GM12875 (cell line): Measurements from ENCODE around the gene IL2RG.

Source experiments
- H3K4me3 ChIP-seq: one replicate; pipeline ENCODE4 v1.5.1; 2011; ENCODE audit warnings: low read depth, low read length, control low read depth
- TF ChIP-seq, protein P1 (sequence below): IDR thresholded peaks from 2 replicates; pipeline ENCODE4 v1.5.1; 2011; ENCODE audit warnings: low read depth, mild to moderate bottlenecking, control low read depth, inconsistent platforms, low read length, moderate library complexity, borderline replicate concordance; ENCODE audit not compliant: insufficient read depth

The IL2RG gene

GRCh38 chrX:71100581-71101505 lies 10.5 kb downstream of the IL2RG start:
- TF ChIP-seq, protein P1, sequence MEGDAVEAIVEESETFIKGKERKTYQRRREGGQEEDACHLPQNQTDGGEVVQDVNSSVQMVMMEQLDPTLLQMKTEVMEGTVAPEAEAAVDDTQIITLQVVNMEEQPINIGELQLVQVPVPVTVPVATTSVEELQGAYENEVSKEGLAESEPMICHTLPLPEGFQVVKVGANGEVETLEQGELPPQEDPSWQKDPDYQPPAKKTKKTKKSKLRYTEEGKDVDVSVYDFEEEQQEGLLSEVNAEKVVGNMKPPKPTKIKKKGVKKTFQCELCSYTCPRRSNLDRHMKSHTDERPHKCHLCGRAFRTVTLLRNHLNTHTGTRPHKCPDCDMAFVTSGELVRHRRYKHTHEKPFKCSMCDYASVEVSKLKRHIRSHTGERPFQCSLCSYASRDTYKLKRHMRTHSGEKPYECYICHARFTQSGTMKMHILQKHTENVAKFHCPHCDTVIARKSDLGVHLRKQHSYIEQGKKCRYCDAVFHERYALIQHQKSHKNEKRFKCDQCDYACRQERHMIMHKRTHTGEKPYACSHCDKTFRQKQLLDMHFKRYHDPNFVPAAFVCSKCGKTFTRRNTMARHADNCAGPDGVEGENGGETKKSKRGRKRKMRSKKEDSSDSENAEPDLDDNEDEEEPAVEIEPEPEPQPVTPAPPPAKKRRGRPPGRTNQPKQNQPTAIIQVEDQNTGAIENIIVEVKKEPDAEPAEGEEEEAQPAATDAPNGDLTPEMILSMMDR = no peak
- H3K4me3 ChIP-seq = no peak overlapping the region

DNA sequence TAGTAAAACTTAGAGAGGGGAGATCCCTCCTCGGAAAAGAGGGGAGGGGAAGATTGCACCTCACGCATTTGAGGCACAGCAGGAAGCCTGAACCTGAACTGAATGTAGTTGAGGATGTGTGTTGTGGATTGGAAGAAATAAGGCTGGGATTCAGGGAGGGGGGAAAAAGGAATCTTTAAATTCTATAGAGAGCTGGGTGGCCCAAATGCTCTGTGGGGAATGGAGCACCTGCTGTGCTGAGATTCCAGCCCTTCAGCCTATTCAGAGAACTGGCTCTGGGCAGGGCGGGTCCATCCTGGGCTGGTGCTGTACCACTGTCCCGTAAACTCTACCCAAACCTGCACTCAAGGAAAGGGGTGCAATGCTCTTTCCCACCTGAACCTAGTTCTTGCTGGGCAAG lies 11.6 kb downstream of the IL2RG start:
- TF ChIP-seq, protein P1 = no peak
- H3K4me3 ChIP-seq = no peak overlapping the region

GRCh38 chrX:71098951-71099506 lies 12.3 kb downstream of the IL2RG start:
- no peak overlapping the region for H3K4me3 ChIP-seq
- TF ChIP-seq, protein P1 = no peak

- TF ChIP-seq, protein P1 = peak; percentile 55
- no peak overlapping the region for H3K4me3 ChIP-seq
Observed at GRCh38 chrX:71098302-71098701, 13.1 kb downstream of the IL2RG start.

DNA sequence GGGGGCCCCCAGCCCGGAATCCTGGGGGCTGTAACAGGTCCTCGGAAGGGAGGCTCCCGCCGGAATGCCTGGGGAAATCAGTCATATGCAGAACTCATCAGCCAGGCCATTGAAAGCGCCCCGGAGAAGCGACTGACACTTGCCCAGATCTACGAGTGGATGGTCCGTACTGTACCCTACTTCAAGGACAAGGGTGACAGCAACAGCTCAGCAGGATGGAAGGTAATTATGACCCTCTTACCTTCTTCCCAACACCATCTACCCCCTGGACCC lies 14.7 kb downstream of the IL2RG start:
- TF ChIP-seq, protein P1 = no peak
- peak overlapping the region; percentile 71 for H3K4me3 ChIP-seq

- TF ChIP-seq, protein P1 = no peak
- H3K4me3 ChIP-seq = peak overlapping the region; percentile 71
Observed at GRCh38 chrX:71095981-71096759, 15.2 kb downstream of the IL2RG start.
